PC-3 (cell line): ENCODE results near the gene ASTN2.

ENCODE experiments used
- EZH2 ChIP-seq: fragments of 300-600 bp; sonication (generic); IDR thresholded peaks from one replicate; pipeline ENCODE4 v1.6.1; 2017; ENCODE audit warnings: antibody characterized with exemption, mild to moderate bottlenecking, low read length; ENCODE audit not compliant: unreplicated experiment
- EZH2phosphoT487 ChIP-seq: fragments of 300-600 bp; sonication (generic); IDR thresholded peaks from 2 replicates; pipeline ENCODE4 v1.6.1; 2018; ENCODE audit warnings: mild to moderate bottlenecking, antibody characterized with exemption, low read length, borderline replicate concordance
- TF ChIP-seq, protein P1 (sequence below): fragments of 300-600 bp; sonication (generic); conservative IDR thresholded peaks from 2 replicates; pipeline ENCODE4 v1.5.1; 2017; ENCODE audit warnings: antibody characterized with exemption, low read depth, mild to moderate bottlenecking, low read length

- TF ChIP-seq, protein P1, sequence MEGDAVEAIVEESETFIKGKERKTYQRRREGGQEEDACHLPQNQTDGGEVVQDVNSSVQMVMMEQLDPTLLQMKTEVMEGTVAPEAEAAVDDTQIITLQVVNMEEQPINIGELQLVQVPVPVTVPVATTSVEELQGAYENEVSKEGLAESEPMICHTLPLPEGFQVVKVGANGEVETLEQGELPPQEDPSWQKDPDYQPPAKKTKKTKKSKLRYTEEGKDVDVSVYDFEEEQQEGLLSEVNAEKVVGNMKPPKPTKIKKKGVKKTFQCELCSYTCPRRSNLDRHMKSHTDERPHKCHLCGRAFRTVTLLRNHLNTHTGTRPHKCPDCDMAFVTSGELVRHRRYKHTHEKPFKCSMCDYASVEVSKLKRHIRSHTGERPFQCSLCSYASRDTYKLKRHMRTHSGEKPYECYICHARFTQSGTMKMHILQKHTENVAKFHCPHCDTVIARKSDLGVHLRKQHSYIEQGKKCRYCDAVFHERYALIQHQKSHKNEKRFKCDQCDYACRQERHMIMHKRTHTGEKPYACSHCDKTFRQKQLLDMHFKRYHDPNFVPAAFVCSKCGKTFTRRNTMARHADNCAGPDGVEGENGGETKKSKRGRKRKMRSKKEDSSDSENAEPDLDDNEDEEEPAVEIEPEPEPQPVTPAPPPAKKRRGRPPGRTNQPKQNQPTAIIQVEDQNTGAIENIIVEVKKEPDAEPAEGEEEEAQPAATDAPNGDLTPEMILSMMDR: no peak
- TF ChIP-seq EZH2 (no peak), EZH2phosphoT487 (no peak)
Measured at GRCh38 chr9:117008461-117008860, 406.4 kb downstream of the ASTN2 start.
